ENCODE results near the gene TTR.

Gene TTR

DNA sequence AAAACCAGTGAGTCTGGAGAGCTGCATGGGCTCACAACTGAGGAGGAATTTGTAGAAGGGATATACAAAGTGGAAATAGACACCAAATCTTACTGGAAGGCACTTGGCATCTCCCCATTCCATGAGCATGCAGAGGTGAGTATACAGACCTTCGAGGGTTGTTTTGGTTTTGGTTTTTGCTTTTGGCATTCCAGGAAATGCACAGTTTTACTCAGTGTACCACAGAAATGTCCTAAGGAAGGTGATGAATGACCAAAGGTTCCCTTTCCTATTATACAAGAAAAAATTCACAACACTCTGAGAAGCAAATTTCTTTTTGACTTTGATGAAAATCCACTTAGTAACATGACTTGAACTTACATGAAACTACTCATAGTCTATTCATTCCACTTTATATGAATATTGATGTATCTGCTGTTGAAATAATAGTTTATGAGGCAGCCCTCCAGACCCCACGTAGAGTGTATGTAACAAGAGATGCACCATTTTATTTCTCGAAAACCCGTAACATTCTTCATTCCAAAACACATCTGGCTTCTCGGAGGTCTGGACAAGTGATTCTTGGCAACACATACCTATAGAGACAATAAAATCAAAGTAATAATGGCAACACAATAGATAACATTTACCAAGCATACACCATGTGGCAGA, 3.6 kb downstream of the TTR start:
- Histone ChIP-seq H3F3A (ENCODE audit: low read depth) (no peaks in the 10 kb centered on the region), H3K79me2 (ENCODE audit: insufficient read depth, low read length) (no peaks in the 10 kb centered on the region), H3K9me3 (ENCODE audit: insufficient read depth, low read depth, low read length) (no peaks in the 10 kb centered on the region), H3K9me2 (replicated peaks; ENCODE audit: low read depth, low read length) (no peaks in the 10 kb centered on the region), H3K4me3 (ENCODE audit: low read length, poor library complexity, severe bottlenecking) (no peak overlapping the region), H3K9ac (ENCODE audit: low read depth, low read length, poor library complexity, severe bottlenecking) (no peak overlapping the region), H3K27me3 (ENCODE audit: insufficient read depth, low read length, poor library complexity, severe bottlenecking) (no peaks in the 10 kb centered on the region), H4K20me1 (ENCODE audit: insufficient read depth, low read length, poor library complexity, severe bottlenecking) (no peaks in the 10 kb centered on the region), H3K36me3 (ENCODE audit: insufficient read depth, low read length) (no peaks in the 10 kb centered on the region), H3K4me1 (ENCODE audit: insufficient read depth, low read length, poor library complexity, severe bottlenecking) (no peaks in the 10 kb centered on the region), H3K4me2 (ENCODE audit: low read depth, low read length, poor library complexity, severe bottlenecking) (no peak overlapping the region), H2AFZ (ENCODE audit: low read length) (no peak overlapping the region)
- TF ChIP-seq, protein P1, sequence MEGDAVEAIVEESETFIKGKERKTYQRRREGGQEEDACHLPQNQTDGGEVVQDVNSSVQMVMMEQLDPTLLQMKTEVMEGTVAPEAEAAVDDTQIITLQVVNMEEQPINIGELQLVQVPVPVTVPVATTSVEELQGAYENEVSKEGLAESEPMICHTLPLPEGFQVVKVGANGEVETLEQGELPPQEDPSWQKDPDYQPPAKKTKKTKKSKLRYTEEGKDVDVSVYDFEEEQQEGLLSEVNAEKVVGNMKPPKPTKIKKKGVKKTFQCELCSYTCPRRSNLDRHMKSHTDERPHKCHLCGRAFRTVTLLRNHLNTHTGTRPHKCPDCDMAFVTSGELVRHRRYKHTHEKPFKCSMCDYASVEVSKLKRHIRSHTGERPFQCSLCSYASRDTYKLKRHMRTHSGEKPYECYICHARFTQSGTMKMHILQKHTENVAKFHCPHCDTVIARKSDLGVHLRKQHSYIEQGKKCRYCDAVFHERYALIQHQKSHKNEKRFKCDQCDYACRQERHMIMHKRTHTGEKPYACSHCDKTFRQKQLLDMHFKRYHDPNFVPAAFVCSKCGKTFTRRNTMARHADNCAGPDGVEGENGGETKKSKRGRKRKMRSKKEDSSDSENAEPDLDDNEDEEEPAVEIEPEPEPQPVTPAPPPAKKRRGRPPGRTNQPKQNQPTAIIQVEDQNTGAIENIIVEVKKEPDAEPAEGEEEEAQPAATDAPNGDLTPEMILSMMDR (conservative IDR thresholded peaks at IDR 0.05; ENCODE audit: low read length): no peak
- no peak for TF ChIP-seq EZH2phosphoT487 (IDR thresholded peaks at IDR 0.05; ENCODE audit: borderline replicate concordance)

- Histone ChIP-seq H3K9ac (ENCODE audit: low read depth, low read length, poor library complexity, severe bottlenecking) (no peak overlapping the region), H3K4me2 (ENCODE audit: low read depth, low read length, poor library complexity, severe bottlenecking) (no peak overlapping the region), H3K4me1 (ENCODE audit: insufficient read depth, low read length, poor library complexity, severe bottlenecking) (no peaks in the 10 kb centered on the region), H3K9me3 (ENCODE audit: insufficient read depth, low read depth, low read length) (no peaks in the 10 kb centered on the region), H3K27me3 (ENCODE audit: insufficient read depth, low read length, poor library complexity, severe bottlenecking) (no peaks in the 10 kb centered on the region), H2AFZ (ENCODE audit: low read length) (no peak overlapping the region), H3K9me2 (replicated peaks; ENCODE audit: low read depth, low read length) (no peaks in the 10 kb centered on the region), H3F3A (ENCODE audit: low read depth) (no peaks in the 10 kb centered on the region), H3K79me2 (ENCODE audit: insufficient read depth, low read length) (no peaks in the 10 kb centered on the region), H3K36me3 (ENCODE audit: insufficient read depth, low read length) (no peaks in the 10 kb centered on the region), H4K20me1 (ENCODE audit: insufficient read depth, low read length, poor library complexity, severe bottlenecking) (no peaks in the 10 kb centered on the region), H3K4me3 (ENCODE audit: low read length, poor library complexity, severe bottlenecking) (no peak overlapping the region)
- TF ChIP-seq, protein P1 (conservative IDR thresholded peaks at IDR 0.05; ENCODE audit: low read length): no peak
- no peak for TF ChIP-seq EZH2phosphoT487 (IDR thresholded peaks at IDR 0.05; ENCODE audit: borderline replicate concordance)
Observed at GRCh38 chr18:31596081-31596872, 4.6 kb downstream of the TTR start.

DNA sequence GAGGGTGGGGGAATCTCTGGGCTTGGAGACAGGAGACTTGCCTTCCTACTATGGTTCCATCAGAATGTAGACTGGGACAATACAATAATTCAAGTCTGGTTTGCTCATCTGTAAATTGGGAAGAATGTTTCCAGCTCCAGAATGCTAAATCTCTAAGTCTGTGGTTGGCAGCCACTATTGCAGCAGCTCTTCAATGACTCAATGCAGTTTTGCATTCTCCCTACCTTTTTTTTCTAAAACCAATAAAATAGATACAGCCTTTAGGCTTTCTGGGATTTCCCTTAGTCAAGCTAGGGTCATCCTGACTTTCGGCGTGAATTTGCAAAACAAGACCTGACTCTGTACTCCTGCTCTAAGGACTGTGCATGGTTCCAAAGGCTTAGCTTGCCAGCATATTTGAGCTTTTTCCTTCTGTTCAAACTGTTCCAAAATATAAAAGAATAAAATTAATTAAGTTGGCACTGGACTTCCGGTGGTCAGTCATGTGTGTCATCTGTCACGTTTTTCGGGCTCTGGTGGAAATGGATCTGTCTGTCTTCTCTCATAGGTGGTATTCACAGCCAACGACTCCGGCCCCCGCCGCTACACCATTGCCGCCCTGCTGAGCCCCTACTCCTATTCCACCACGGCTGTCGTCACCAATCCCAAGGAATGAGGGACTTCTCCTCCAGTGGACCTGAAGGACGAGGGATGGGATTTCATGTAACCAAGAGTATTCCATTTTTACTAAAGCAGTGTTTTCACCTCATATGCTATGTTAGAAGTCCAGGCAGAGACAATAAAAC, 6.5 kb downstream of the TTR start:
- Histone ChIP-seq H2AFZ (ENCODE audit: low read length) (no peak overlapping the region), H3K27me3 (ENCODE audit: insufficient read depth, low read length, poor library complexity, severe bottlenecking) (no peaks in the 10 kb centered on the region)
- TF ChIP-seq, protein P1 (conservative IDR thresholded peaks at IDR 0.05; ENCODE audit: low read length): no peak
- TF ChIP-seq EZH2phosphoT487 (IDR thresholded peaks at IDR 0.05; ENCODE audit: borderline replicate concordance): no peak

More for the DNA sequence above, 6.5 kb downstream of the TTR start:
- no peaks in the 10 kb centered on the region for H3K4me1 ChIP-seq (ENCODE audit: insufficient read depth, low read length, poor library complexity, severe bottlenecking)
- no peaks in the 10 kb centered on the region for H3K9me3 ChIP-seq (ENCODE audit: insufficient read depth, low read depth, low read length)
- no peak overlapping the region for H3K9ac ChIP-seq (ENCODE audit: low read depth, low read length, poor library complexity, severe bottlenecking)
- H3K9me2 ChIP-seq (replicated peaks; ENCODE audit: low read depth, low read length): no peaks in the 10 kb centered on the region
- no peaks in the 10 kb centered on the region for H3K36me3 ChIP-seq (ENCODE audit: insufficient read depth, low read length)
- no peaks in the 10 kb centered on the region for H4K20me1 ChIP-seq (ENCODE audit: insufficient read depth, low read length, poor library complexity, severe bottlenecking)
- no peak overlapping the region for H3K4me2 ChIP-seq (ENCODE audit: low read depth, low read length, poor library complexity, severe bottlenecking)
- no peak overlapping the region for H3K4me3 ChIP-seq (ENCODE audit: low read length, poor library complexity, severe bottlenecking)
- no peaks in the 10 kb centered on the region for H3K79me2 ChIP-seq (ENCODE audit: insufficient read depth, low read length)
- no peaks in the 10 kb centered on the region for H3F3A ChIP-seq (ENCODE audit: low read depth)

All from Loucy (cell line).